Ovary (tissue), 3 donors: Measurements from ENCODE around the gene ALDOB.

ENCODE experiments used
- EP300 ChIP-seq: sonication (generic); formaldehyde crosslinking; IDR thresholded peaks from one replicate; pipeline ENCODE4 v1.6.1; 2017; ENCODE audit warnings: antibody characterized with exemption
- POLR2A ChIP-seq: fragments of 450-650 bp; IDR thresholded peaks from one replicate; pipeline ENCODE4 v1.6.1; 2017; ENCODE audit warnings: antibody characterized with exemption, mild to moderate bottlenecking, moderate library complexity
- TF ChIP-seq, protein P1 (sequence below), 3 donors: fragments of 450-650 bp in 2 of 3; fragments of 200-600 bp in 1 of 3; IDR thresholded peaks; one replicate each; pipeline versions ENCODE4 v1.5.1 to v1.8.0; 2016 to 2022; ENCODE audit warnings: antibody characterized with exemption in 3 of 3, mild to moderate bottlenecking in 1 of 3
- donor health status: DM: no; HTN: no; CAD: no.

GRCh38 chr9:101418518-101419430 lies 16.8 kb downstream of the ALDOB start:
- TF ChIP-seq POLR2A (no peak), EP300 (no peak)
- TF ChIP-seq, protein P1, sequence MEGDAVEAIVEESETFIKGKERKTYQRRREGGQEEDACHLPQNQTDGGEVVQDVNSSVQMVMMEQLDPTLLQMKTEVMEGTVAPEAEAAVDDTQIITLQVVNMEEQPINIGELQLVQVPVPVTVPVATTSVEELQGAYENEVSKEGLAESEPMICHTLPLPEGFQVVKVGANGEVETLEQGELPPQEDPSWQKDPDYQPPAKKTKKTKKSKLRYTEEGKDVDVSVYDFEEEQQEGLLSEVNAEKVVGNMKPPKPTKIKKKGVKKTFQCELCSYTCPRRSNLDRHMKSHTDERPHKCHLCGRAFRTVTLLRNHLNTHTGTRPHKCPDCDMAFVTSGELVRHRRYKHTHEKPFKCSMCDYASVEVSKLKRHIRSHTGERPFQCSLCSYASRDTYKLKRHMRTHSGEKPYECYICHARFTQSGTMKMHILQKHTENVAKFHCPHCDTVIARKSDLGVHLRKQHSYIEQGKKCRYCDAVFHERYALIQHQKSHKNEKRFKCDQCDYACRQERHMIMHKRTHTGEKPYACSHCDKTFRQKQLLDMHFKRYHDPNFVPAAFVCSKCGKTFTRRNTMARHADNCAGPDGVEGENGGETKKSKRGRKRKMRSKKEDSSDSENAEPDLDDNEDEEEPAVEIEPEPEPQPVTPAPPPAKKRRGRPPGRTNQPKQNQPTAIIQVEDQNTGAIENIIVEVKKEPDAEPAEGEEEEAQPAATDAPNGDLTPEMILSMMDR (IDR thresholded peaks at IDR 0.05) = no peak
